Sigmoid colon (tissue), 4 donors: ENCODE data around the gene C22orf31.

ENCODE experiments used
- POLR2AphosphoS5 ChIP-seq, 4 donors: sonication (generic); formaldehyde crosslinking; IDR thresholded peaks; one replicate each; pipeline ENCODE4 v1.6.1; 2017; ENCODE audit warnings: antibody characterized with exemption in 4 of 4
- TF ChIP-seq, protein P1 (sequence below), 4 experiments: fragments of 450-650 bp in 3 of 4; fragments of 200-600 bp in 1 of 4; IDR thresholded peaks; one replicate each; pipeline ENCODE4 v1.5.1; 2016 to 2019; ENCODE audit warnings: antibody characterized with exemption in 4 of 4, mild to moderate bottlenecking in 3 of 4, moderate library complexity in 2 of 4

DNA sequence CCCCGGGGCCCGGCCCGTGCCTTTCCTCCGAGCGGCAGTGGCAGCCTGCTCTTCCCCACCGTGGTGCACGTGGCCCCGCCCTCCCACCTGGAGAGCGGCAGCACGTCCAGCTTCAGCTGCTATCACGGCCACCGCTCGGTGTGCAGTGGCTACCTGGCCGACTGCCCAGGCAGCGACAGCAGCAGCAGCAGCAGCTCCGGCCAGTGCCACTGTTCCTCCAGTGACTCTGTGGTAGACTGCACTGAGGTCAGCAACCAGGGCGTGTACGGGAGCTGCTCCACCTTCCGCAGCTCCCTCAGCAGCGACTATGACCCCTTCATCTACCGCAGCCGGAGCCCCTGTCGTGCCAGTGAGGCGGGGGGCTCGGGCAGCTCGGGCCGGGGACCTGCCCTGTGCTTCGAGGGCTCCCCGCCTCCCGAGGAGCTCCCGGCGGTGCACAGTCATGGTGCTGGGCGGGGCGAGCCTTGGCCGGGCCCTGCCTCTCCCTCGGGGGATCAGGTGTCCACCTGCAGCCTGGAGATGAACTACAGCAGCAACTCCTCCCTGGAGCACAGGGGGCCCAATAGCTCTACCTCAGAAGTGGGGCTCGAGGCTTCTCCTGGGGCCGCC lies 11.9 kb downstream of the C22orf31 start:
- TF ChIP-seq, protein P1, sequence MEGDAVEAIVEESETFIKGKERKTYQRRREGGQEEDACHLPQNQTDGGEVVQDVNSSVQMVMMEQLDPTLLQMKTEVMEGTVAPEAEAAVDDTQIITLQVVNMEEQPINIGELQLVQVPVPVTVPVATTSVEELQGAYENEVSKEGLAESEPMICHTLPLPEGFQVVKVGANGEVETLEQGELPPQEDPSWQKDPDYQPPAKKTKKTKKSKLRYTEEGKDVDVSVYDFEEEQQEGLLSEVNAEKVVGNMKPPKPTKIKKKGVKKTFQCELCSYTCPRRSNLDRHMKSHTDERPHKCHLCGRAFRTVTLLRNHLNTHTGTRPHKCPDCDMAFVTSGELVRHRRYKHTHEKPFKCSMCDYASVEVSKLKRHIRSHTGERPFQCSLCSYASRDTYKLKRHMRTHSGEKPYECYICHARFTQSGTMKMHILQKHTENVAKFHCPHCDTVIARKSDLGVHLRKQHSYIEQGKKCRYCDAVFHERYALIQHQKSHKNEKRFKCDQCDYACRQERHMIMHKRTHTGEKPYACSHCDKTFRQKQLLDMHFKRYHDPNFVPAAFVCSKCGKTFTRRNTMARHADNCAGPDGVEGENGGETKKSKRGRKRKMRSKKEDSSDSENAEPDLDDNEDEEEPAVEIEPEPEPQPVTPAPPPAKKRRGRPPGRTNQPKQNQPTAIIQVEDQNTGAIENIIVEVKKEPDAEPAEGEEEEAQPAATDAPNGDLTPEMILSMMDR (IDR thresholded peaks at IDR 0.05) = no peak
- no peak for TF ChIP-seq POLR2AphosphoS5 (IDR thresholded peaks at IDR 0.05)
